GM23338 (cell line): ENCODE measurements around the gene AMER1. TPM values are rescaled to one million over a fixed set of nuclear protein-coding genes. Genes with fewer than 3 reads are reported as not detected.

Experiments used
- ATAC-seq: fragments of 200-7000 bp; cut with Tn5 transposase; 3 replicates; pipeline ENCODE4 v1.9.1; 2020
- DNase-seq: peaks from one replicate; pipeline ENCODE4 v3.0.0-alpha.2; 2015; ENCODE audit warnings: low spot score
- H2AFZ ChIP-seq: fragments of 200-600 bp; sonication (generic); 2 replicates; pipeline ENCODE4 v1.8.0; 2016; ENCODE audit warnings: antibody characterized with exemption, mild to moderate bottlenecking, moderate library complexity
- H3F3A ChIP-seq: fragments of 200-600 bp; sonication (generic); replicated peaks from 2 replicates; pipeline ENCODE4 v1.8.0; 2017; ENCODE audit warnings: antibody characterized with exemption, mixed run types, low read depth
- H3K27ac ChIP-seq: fragments of 200-600 bp; sonication (generic); 2 replicates; pipeline ENCODE4 v1.6.1; 2016; ENCODE audit warnings: low read depth
- H3K27me3 ChIP-seq: fragments of 200-600 bp; sonication (generic); 2 replicates; pipeline ENCODE4 v1.8.0; 2016; ENCODE audit warnings: mild to moderate bottlenecking, mixed run types, moderate library complexity; ENCODE audit not compliant: insufficient read depth
- H3K36me3 ChIP-seq: fragments of 200-600 bp; sonication (generic); 2 replicates; pipeline ENCODE4 v1.8.0; 2016; ENCODE audit warnings: mild to moderate bottlenecking; ENCODE audit not compliant: insufficient read depth
- H3K4me1 ChIP-seq: fragments of 200-600 bp; sonication (generic); 2 replicates; pipeline ENCODE4 v1.8.0; 2016; ENCODE audit warnings: mild to moderate bottlenecking, moderate library complexity; ENCODE audit not compliant: insufficient read depth
- H3K4me2 ChIP-seq: fragments of 200-600 bp; sonication (generic); 2 replicates; pipeline ENCODE4 v1.7.1; 2017; ENCODE audit warnings: mixed run types
- H3K4me3 ChIP-seq: fragments of 200-600 bp; sonication (generic); 2 replicates; pipeline ENCODE4 v1.6.1; 2016; ENCODE audit warnings: mixed run types
- H3K79me2 ChIP-seq: fragments of 200-600 bp; sonication (generic); replicated peaks from 2 replicates; pipeline ENCODE4 v1.8.0; 2017; ENCODE audit warnings: mild to moderate bottlenecking; ENCODE audit not compliant: insufficient read depth
- H3K9me2 ChIP-seq: fragments of 200-600 bp; sonication (generic); 2 replicates; pipeline ENCODE4 v1.8.0; 2017; ENCODE audit not compliant: insufficient read depth
- H4K20me1 ChIP-seq: fragments of 200-600 bp; sonication (generic); replicated peaks from 2 replicates; pipeline ENCODE4 v1.8.0; 2017; ENCODE audit warnings: mild to moderate bottlenecking; ENCODE audit not compliant: insufficient read depth
- H3K27ac Mint-ChIP-seq: 2 replicates; pipeline ENCODE4 v1.8.0; 2020; ENCODE audit warnings: inconsistent platforms, mild to moderate bottlenecking, moderate library complexity, mixed read lengths
- H3K27me3 Mint-ChIP-seq: 3 replicates; pipeline ENCODE4 v1.8.0; 2022; ENCODE audit warnings: low read depth, mild to moderate bottlenecking, moderate library complexity, mixed read lengths, inconsistent platforms; ENCODE audit not compliant: insufficient read depth, poor library complexity
- H3K36me3 Mint-ChIP-seq: 3 replicates; pipeline ENCODE4 v1.8.0; 2021; ENCODE audit warnings: low read depth, mild to moderate bottlenecking, inconsistent platforms, moderate library complexity, mixed read lengths
- H3K4me1 Mint-ChIP-seq: 3 replicates; pipeline ENCODE4 v1.8.0; 2020; ENCODE audit warnings: mild to moderate bottlenecking, inconsistent platforms, mixed read lengths
- H3K4me3 Mint-ChIP-seq: 3 replicates; pipeline ENCODE4 v1.8.0; 2021; ENCODE audit warnings: moderate library complexity, mild to moderate bottlenecking, inconsistent platforms, mixed read lengths
- H3K9me3 Mint-ChIP-seq: 3 replicates; pipeline ENCODE4 v1.8.0; 2020; ENCODE audit warnings: moderate library complexity, mild to moderate bottlenecking, inconsistent platforms, mixed read lengths
- CREB1 ChIP-seq: fragments of 250-450 bp; sonication (Bioruptor Pico); IDR thresholded peaks from 2 replicates; pipeline ENCODE4 v1.5.0; 2020; ENCODE audit warnings: low read depth, mild to moderate bottlenecking, moderate library complexity
- EZH2 ChIP-seq: fragments of 200-600 bp; sonication (generic); IDR thresholded peaks from one replicate; pipeline ENCODE4 v1.8.0; 2017; ENCODE audit warnings: antibody characterized with exemption, mild to moderate bottlenecking, low read depth; ENCODE audit not compliant: unreplicated experiment
- EZH2phosphoT487 ChIP-seq: fragments of 200-600 bp; sonication (generic); IDR thresholded peaks from one replicate; pipeline ENCODE4 v1.8.1; 2018; ENCODE audit warnings: antibody characterized with exemption; ENCODE audit not compliant: unreplicated experiment
- JUNB ChIP-seq: IDR thresholded peaks from one replicate; pipeline ENCODE4 v1.6.1; 2016; ENCODE audit warnings: antibody characterized with exemption; ENCODE audit not compliant: unreplicated experiment
- NANOG ChIP-seq: IDR thresholded peaks from 2 replicates; pipeline ENCODE4 v1.6.1; 2016; ENCODE audit warnings: antibody characterized with exemption, borderline replicate concordance
- POLR2AphosphoS5 ChIP-seq: IDR thresholded peaks from 2 replicates; pipeline ENCODE4 v1.6.1; 2016; ENCODE audit warnings: antibody characterized with exemption, low read depth
- STAT1 ChIP-seq: IDR thresholded peaks from one replicate; pipeline ENCODE4 v1.6.1; 2016; ENCODE audit warnings: antibody characterized with exemption; ENCODE audit not compliant: unreplicated experiment
- ZNF114 ChIP-seq: fragments of 250-450 bp; sonication (Bioruptor Pico); IDR thresholded peaks from 2 replicates; pipeline ENCODE4 v1.5.0; 2020; ENCODE audit warnings: mild to moderate bottlenecking, moderate library complexity
- ZNF331 ChIP-seq: fragments of 250-450 bp; sonication (Bioruptor Pico); IDR thresholded peaks from 2 replicates; pipeline ENCODE4 v1.5.0; 2020; ENCODE audit warnings: low read depth, mild to moderate bottlenecking, moderate library complexity
- polyA plus RNA-seq: library from polyadenylated mRNA; unstranded; fragments of >200 nt; fragmentation: Nextera tagmentation; extraction: Ambion mirVana; gene quantifications from 2 replicates; pipeline ENCODE4 v1.2.1, GENCODE V29; 2016
- total RNA-seq: library from RNA; depleted of rRNA; stranded (reverse); fragments of >200 nt; shearing (Covaris generic); gene quantifications from 2 replicates; pipeline ENCODE4 v1.2.3, GENCODE V29; 2014
- TF ChIP-seq, protein P1 (sequence below), 2 experiments: fragments of 200-600 bp in 1 of 2; sonication (generic) in 1 of 2; conservative IDR thresholded peaks; 2 replicates each; pipeline versions ENCODE4 v1.5.1 to v1.6.1; 2016 to 2017; ENCODE audit warnings: antibody characterized with exemption in 2 of 2, low read depth in 2 of 2, mild to moderate bottlenecking in 2 of 2, moderate library complexity in 1 of 2
- TF ChIP-seq, protein P2 (sequence below): IDR thresholded peaks from one replicate; pipeline ENCODE4 v1.6.1; 2018; ENCODE audit warnings: antibody characterized with exemption; ENCODE audit not compliant: unreplicated experiment
- TF ChIP-seq, protein P3 (sequence below): IDR thresholded peaks from 2 replicates; pipeline ENCODE4 v1.6.1; 2016; ENCODE audit warnings: antibody characterized with exemption
- TF ChIP-seq, protein P4 (sequence below): fragments of 250-450 bp; sonication (Bioruptor Pico); IDR thresholded peaks from 2 replicates; pipeline ENCODE4 v1.5.0; 2020; ENCODE audit warnings: mild to moderate bottlenecking, moderate library complexity

The AMER1 gene
- total and polyA plus RNA-seq, 2 experiments from 2014 or later = 0.48 to 10.9 TPM

DNA sequence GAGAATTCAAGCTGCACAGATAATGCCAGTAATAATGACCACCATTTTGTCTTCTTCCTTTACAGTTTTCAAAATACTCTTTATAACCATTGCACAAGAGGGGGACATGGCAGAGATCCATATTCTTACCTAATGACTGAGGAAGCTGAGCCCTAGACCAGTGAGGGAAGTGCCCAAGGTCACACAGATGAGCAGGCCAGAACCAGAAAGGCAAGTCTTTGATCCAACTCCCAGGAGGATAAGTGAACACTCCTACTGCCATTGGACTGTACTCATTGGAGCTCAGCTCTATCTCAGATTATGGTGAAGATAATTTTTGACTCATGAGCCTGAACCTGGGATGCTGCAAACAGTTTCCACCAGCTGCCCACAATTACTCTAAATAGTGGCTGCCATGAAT is 28.6 kb downstream of the AMER1 start:
- Mint-ChIP-seq H3K9me3 (no peaks in the 10 kb centered on the region), H3K4me1 (no peaks in the 10 kb centered on the region), H3K4me3 (no peak overlapping the region), H3K36me3 (no peaks in the 10 kb centered on the region), H3K27ac (no peak overlapping the region), H3K27me3 (no peaks in the 10 kb centered on the region)
- Histone ChIP-seq H3K36me3 (no peaks in the 10 kb centered on the region), H3K79me2 (no peaks in the 10 kb centered on the region), H3K4me1 (no peaks in the 10 kb centered on the region), H2AFZ (no peak overlapping the region), H3K27ac (no peak overlapping the region), H4K20me1 (no peaks in the 10 kb centered on the region), H3K4me2 (no peak overlapping the region), H3K9me2 (no peaks in the 10 kb centered on the region), H3F3A (no peaks in the 10 kb centered on the region), H3K4me3 (no peak overlapping the region), H3K27me3 (no peaks in the 10 kb centered on the region)
- no peak for TF ChIP-seq NANOG
- TF ChIP-seq ZNF114 = no peak
- no peak for TF ChIP-seq STAT1
- TF ChIP-seq, protein P1, sequence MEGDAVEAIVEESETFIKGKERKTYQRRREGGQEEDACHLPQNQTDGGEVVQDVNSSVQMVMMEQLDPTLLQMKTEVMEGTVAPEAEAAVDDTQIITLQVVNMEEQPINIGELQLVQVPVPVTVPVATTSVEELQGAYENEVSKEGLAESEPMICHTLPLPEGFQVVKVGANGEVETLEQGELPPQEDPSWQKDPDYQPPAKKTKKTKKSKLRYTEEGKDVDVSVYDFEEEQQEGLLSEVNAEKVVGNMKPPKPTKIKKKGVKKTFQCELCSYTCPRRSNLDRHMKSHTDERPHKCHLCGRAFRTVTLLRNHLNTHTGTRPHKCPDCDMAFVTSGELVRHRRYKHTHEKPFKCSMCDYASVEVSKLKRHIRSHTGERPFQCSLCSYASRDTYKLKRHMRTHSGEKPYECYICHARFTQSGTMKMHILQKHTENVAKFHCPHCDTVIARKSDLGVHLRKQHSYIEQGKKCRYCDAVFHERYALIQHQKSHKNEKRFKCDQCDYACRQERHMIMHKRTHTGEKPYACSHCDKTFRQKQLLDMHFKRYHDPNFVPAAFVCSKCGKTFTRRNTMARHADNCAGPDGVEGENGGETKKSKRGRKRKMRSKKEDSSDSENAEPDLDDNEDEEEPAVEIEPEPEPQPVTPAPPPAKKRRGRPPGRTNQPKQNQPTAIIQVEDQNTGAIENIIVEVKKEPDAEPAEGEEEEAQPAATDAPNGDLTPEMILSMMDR (conservative IDR thresholded peaks at IDR 0.05; ENCODE audit: low read depth in 2 of 2) = no peak
- TF ChIP-seq, protein P2, sequence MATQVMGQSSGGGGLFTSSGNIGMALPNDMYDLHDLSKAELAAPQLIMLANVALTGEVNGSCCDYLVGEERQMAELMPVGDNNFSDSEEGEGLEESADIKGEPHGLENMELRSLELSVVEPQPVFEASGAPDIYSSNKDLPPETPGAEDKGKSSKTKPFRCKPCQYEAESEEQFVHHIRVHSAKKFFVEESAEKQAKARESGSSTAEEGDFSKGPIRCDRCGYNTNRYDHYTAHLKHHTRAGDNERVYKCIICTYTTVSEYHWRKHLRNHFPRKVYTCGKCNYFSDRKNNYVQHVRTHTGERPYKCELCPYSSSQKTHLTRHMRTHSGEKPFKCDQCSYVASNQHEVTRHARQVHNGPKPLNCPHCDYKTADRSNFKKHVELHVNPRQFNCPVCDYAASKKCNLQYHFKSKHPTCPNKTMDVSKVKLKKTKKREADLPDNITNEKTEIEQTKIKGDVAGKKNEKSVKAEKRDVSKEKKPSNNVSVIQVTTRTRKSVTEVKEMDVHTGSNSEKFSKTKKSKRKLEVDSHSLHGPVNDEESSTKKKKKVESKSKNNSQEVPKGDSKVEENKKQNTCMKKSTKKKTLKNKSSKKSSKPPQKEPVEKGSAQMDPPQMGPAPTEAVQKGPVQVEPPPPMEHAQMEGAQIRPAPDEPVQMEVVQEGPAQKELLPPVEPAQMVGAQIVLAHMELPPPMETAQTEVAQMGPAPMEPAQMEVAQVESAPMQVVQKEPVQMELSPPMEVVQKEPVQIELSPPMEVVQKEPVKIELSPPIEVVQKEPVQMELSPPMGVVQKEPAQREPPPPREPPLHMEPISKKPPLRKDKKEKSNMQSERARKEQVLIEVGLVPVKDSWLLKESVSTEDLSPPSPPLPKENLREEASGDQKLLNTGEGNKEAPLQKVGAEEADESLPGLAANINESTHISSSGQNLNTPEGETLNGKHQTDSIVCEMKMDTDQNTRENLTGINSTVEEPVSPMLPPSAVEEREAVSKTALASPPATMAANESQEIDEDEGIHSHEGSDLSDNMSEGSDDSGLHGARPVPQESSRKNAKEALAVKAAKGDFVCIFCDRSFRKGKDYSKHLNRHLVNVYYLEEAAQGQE = no peak
- TF ChIP-seq, protein P3, sequence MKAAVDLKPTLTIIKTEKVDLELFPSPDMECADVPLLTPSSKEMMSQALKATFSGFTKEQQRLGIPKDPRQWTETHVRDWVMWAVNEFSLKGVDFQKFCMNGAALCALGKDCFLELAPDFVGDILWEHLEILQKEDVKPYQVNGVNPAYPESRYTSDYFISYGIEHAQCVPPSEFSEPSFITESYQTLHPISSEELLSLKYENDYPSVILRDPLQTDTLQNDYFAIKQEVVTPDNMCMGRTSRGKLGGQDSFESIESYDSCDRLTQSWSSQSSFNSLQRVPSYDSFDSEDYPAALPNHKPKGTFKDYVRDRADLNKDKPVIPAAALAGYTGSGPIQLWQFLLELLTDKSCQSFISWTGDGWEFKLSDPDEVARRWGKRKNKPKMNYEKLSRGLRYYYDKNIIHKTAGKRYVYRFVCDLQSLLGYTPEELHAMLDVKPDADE = no peak
- TF ChIP-seq JUNB = no peak
- TF ChIP-seq, protein P4, sequence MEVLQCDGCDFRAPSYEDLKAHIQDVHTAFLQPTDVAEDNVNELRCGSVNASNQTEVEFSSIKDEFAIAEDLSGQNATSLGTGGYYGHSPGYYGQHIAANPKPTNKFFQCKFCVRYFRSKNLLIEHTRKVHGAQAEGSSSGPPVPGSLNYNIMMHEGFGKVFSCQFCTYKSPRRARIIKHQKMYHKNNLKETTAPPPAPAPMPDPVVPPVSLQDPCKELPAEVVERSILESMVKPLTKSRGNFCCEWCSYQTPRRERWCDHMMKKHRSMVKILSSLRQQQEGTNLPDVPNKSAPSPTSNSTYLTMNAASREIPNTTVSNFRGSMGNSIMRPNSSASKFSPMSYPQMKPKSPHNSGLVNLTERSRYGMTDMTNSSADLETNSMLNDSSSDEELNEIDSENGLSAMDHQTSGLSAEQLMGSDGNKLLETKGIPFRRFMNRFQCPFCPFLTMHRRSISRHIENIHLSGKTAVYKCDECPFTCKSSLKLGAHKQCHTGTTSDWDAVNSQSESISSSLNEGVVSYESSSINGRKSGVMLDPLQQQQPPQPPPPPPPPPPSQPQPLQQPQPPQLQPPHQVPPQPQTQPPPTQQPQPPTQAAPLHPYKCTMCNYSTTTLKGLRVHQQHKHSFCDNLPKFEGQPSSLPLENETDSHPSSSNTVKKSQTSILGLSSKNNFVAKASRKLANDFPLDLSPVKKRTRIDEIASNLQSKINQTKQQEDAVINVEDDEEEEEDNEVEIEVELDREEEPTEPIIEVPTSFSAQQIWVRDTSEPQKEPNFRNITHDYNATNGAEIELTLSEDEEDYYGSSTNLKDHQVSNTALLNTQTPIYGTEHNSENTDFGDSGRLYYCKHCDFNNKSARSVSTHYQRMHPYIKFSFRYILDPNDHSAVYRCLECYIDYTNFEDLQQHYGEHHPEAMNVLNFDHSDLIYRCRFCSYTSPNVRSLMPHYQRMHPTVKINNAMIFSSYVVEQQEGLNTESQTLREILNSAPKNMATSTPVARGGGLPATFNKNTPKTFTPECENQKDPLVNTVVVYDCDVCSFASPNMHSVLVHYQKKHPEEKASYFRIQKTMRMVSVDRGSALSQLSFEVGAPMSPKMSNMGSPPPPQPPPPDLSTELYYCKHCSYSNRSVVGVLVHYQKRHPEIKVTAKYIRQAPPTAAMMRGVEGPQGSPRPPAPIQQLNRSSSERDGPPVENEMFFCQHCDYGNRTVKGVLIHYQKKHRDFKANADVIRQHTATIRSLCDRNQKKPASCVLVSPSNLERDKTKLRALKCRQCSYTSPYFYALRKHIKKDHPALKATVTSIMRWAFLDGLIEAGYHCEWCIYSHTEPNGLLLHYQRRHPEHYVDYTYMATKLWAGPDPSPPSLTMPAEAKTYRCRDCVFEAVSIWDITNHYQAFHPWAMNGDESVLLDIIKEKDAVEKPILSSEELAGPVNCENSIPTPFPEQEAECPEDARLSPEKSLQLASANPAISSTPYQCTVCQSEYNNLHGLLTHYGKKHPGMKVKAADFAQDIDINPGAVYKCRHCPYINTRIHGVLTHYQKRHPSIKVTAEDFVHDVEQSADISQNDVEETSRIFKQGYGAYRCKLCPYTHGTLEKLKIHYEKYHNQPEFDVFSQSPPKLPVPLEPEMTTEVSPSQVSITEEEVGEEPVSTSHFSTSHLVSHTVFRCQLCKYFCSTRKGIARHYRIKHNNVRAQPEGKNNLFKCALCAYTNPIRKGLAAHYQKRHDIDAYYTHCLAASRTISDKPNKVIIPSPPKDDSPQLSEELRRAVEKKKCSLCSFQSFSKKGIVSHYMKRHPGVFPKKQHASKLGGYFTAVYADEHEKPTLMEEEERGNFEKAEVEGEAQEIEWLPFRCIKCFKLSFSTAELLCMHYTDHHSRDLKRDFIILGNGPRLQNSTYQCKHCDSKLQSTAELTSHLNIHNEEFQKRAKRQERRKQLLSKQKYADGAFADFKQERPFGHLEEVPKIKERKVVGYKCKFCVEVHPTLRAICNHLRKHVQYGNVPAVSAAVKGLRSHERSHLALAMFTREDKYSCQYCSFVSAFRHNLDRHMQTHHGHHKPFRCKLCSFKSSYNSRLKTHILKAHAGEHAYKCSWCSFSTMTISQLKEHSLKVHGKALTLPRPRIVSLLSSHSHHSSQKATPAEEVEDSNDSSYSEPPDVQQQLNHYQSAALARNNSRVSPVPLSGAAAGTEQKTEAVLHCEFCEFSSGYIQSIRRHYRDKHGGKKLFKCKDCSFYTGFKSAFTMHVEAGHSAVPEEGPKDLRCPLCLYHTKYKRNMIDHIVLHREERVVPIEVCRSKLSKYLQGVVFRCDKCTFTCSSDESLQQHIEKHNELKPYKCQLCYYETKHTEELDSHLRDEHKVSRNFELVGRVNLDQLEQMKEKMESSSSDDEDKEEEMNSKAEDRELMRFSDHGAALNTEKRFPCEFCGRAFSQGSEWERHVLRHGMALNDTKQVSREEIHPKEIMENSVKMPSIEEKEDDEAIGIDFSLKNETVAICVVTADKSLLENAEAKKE (CRISPR knock-in tag) = no peak
- TF ChIP-seq POLR2AphosphoS5 = no peak
- TF ChIP-seq EZH2 = no peak
- TF ChIP-seq CREB1 = no peak
- no peak for TF ChIP-seq ZNF331 (CRISPR knock-in tag)
- no peak for TF ChIP-seq EZH2phosphoT487
- no peak for DNase-seq
- no peak for ATAC-seq
